Measurements from ENCODE around the gene NEUROG2. TPM values are rescaled to one million over a fixed set of nuclear protein-coding genes. Genes with fewer than 3 reads are reported as not detected.
"Not testable (repeated sequence)": the region's sequence is repeated elsewhere in the genome, so short reads cannot be mapped to it uniquely, and the experiment has no call there.

The NEUROG2 gene
- total RNA-seq, 1 donor from 2014 or later: 0.09 TPM

- Histone ChIP-seq H3K27ac (no peak overlapping the region), H3K9me3 (ENCODE audit: low read depth) (no peaks in the 10 kb centered on the region), H3K79me2 (ENCODE audit: low read depth) (no peaks in the 10 kb centered on the region), H2AFZ (replicated peaks) (no peak overlapping the region), H3K4me1 (peaks cover 23% of the 10 kb centered on the region), H3K27me3 (peaks cover 88% of the 10 kb centered on the region), H3K36me3 (no peaks in the 10 kb centered on the region), H3K9ac (no peak overlapping the region), H4K20me1 (ENCODE audit: low read depth) (no peaks in the 10 kb centered on the region), H3F3A (ENCODE audit: low read depth) (peaks cover 13% of the 10 kb centered on the region), H3K4me3 (no peak overlapping the region), H3K4me2 (no peak overlapping the region)
- no peaks in the 10 kb centered on the region for H3K36me3 Mint-ChIP-seq
- H3K27me3 Mint-ChIP-seq (ENCODE audit: insufficient read depth, low read depth): peaks cover 28% of the 10 kb centered on the region
- no peak for DNase-seq (ENCODE audit: low spot score)
- H3K4me3 Mint-ChIP-seq: no peak overlapping the region
- H3K4me1 Mint-ChIP-seq: peaks cover 18% of the 10 kb centered on the region
- H3K9me3 Mint-ChIP-seq: no peaks in the 10 kb centered on the region
- H3K27ac Mint-ChIP-seq: no peak overlapping the region
- TF ChIP-seq EZH2 (IDR thresholded peaks at IDR 0.05) (no peak), EZH2phosphoT487 (IDR thresholded peaks at IDR 0.05) (no peak), CTCF (IDR thresholded peaks at IDR 0.05) (no peak)
Observed at GRCh38 chr4:112504807-112505206, 11.2 kb downstream of the NEUROG2 start.

GRCh38 chr4:112502871-112503270 is 13.1 kb downstream of the NEUROG2 start:
- no peak overlapping the region for H3K27ac Mint-ChIP-seq
- peaks cover under 1% of the 10 kb centered on the region for H3K9me3 Mint-ChIP-seq
- Histone ChIP-seq H3K4me1 (peaks cover 4% of the 10 kb centered on the region), H3K27ac (no peak overlapping the region), H3K4me3 (no peak overlapping the region), H3K4me2 (no peak overlapping the region), H3K27me3 (peaks cover 69% of the 10 kb centered on the region), H3K36me3 (no peaks in the 10 kb centered on the region), H3F3A (ENCODE audit: low read depth) (no peaks in the 10 kb centered on the region), H4K20me1 (ENCODE audit: low read depth) (no peaks in the 10 kb centered on the region), H3K79me2 (ENCODE audit: low read depth) (no peaks in the 10 kb centered on the region), H3K9ac (no peak overlapping the region), H2AFZ (replicated peaks) (no peak overlapping the region), H3K9me3 (ENCODE audit: low read depth) (no peaks in the 10 kb centered on the region)
- peaks cover 1% of the 10 kb centered on the region for H3K4me1 Mint-ChIP-seq
- H3K27me3 Mint-ChIP-seq (ENCODE audit: insufficient read depth, low read depth): peaks cover 14% of the 10 kb centered on the region
- no peak overlapping the region for H3K4me3 Mint-ChIP-seq
- no peaks in the 10 kb centered on the region for H3K36me3 Mint-ChIP-seq
- DNase-seq (ENCODE audit: low spot score): no peak
- TF ChIP-seq CTCF (IDR thresholded peaks at IDR 0.05) (no peak), EZH2phosphoT487 (IDR thresholded peaks at IDR 0.05) (no peak), EZH2 (IDR thresholded peaks at IDR 0.05) (no peak)

GRCh38 chr4:112492321-112492720 is 23.7 kb downstream of the NEUROG2 start:
- H3K4me1 Mint-ChIP-seq: no peaks in the 10 kb centered on the region
- Histone ChIP-seq H3K27ac (no peak overlapping the region), H4K20me1 (ENCODE audit: low read depth) (no peaks in the 10 kb centered on the region), H3K9me3 (ENCODE audit: low read depth) (peaks cover 3% of the 10 kb centered on the region), H3K27me3 (no peaks in the 10 kb centered on the region), H3K36me3 (no peaks in the 10 kb centered on the region), H3K4me1 (no peaks in the 10 kb centered on the region), H3K4me2 (no peak overlapping the region), H3K79me2 (ENCODE audit: low read depth) (no peaks in the 10 kb centered on the region), H3F3A (ENCODE audit: low read depth) (no peaks in the 10 kb centered on the region), H3K4me3 (no peak overlapping the region), H3K9ac (no peak overlapping the region), H2AFZ (replicated peaks) (no peak overlapping the region)
- peaks cover 4% of the 10 kb centered on the region for H3K36me3 Mint-ChIP-seq
- TF ChIP-seq EZH2phosphoT487 (IDR thresholded peaks at IDR 0.05) (no peak), EZH2 (IDR thresholded peaks at IDR 0.05) (no peak), CTCF (IDR thresholded peaks at IDR 0.05) (no peak)
- H3K4me3 Mint-ChIP-seq: no peak overlapping the region
- no peak for DNase-seq (ENCODE audit: low spot score)
- peaks cover 7% of the 10 kb centered on the region for H3K27me3 Mint-ChIP-seq (ENCODE audit: insufficient read depth, low read depth)
- H3K27ac Mint-ChIP-seq: no peak overlapping the region
- peaks cover 28% of the 10 kb centered on the region for H3K9me3 Mint-ChIP-seq

GRCh38 chr4:112490808-112491207 is 25.2 kb downstream of the NEUROG2 start:
- DNase-seq (ENCODE audit: low spot score); H3K36me3 ChIP-seq; H4K20me1 ChIP-seq (ENCODE audit: low read depth); H3K9ac ChIP-seq; H3K79me2 ChIP-seq (ENCODE audit: low read depth); H3K4me2 ChIP-seq; H3K27me3 Mint-ChIP-seq (ENCODE audit: insufficient read depth, low read depth); H3K4me3 ChIP-seq; H3K4me3 Mint-ChIP-seq; H3K4me1 Mint-ChIP-seq; H3K27me3 ChIP-seq; H3K27ac ChIP-seq; H2AFZ ChIP-seq (replicated peaks); H3K36me3 Mint-ChIP-seq; H3K27ac Mint-ChIP-seq; H3K4me1 ChIP-seq; H3F3A ChIP-seq (ENCODE audit: low read depth); H3K9me3 ChIP-seq (ENCODE audit: low read depth): not testable (repeated sequence)
- peaks cover 28% of the 10 kb centered on the region for H3K9me3 Mint-ChIP-seq
